ENCODE measurements around the gene CD83.
A peak's percentile ranks its signal among the peaks of the same experiment; 100 is the strongest.

CD83 gene

DNA sequence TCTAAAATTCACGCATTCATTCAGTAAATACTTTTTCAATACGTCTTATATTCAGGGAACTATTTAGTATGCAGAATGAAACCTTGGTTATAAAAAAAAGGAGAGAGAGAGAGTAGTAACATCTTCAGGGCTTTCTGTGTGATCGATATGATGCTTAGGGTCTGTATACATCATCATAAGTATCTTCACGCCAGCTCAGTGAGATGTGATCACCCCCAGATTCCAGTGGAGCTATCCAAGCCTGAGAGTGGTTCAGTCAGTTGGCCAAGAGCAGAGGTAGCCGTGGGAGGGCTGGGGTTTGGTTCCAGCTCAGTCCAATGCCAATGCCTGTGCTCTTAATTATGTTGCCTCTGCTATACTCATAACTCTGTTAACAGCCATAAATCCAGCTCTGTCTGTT, 8.6 kb downstream of the CD83 start:
- DNase-seq: no peak

DNA sequence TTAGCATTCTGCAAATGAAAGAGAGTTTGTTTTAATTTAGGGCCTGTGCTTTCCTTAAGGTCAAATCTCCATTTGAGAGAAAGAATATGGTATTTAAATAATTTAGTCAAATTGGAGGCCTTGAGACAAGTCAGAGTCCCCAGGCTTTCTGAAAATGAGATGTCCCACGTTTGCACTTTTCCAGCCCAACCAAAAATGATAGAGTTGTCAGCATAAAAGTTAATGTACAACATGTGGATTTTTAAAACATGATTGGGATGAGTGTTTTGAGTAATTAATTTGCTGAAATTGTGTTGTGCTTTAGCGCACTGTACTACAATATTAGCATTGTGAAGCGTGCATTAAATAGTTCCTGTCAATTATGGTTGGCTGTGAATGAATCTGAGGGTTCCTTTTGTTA, 10.0 kb downstream of the CD83 start:
- DNase-seq: no peak

DNA sequence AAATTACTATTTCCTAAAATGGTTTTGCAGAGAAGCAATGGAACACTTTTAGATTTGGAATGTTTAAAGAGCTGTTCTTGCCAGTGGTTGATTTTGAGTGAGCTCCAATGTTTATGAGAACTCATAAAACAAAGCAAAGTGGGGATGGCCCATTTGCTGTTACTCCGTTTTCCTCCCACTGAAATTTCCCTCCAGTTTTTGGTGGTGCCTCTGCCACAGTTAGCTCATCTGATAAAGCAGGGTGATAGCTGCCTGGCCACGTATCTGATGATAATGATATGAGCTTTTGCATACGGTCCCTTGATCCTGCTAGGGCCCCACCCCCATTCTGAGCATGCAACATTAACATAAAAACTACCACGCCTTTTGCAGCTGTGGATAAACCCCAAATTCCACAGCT, 10.4 kb downstream of the CD83 start:
- DNase-seq: no peak

DNA sequence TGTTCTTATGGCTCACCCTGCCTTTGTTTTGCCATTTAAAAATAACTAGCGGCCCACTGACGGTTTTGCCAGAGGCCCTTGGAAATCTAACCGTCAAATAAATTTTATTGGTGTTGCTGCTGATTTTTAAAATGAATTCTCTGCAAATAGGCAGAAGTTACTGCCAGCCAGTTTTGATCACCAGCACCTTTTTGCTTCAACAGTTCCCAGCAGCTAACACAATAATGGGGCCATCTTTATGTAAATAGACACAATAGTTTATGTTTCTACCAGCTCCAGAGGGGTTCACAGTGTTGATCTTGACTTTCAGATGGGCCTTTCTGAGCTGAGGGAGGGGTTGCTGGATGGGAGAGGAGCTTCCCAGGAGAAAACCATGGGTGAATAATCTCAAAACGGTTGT, 11.2 kb downstream of the CD83 start:
- DNase-seq: no peak

DNA sequence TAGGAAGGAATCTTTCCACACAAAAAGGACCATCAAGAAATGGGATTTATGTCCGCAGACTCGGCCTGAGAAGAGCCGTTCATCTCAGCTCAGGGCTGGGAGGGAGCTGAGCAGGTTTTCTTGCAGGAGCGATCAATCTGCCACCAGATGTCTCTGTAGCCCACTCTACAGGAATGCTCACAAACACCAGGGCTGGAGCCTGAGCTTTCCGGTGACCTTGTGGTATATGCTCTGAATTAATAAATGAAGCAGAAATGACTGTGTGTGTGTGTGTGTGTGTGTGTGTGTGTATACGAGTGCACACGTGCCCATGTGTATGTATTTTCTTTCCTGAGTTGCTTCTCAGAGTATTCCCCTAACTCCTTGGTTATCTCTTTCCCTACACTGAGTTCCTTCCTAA, 12.0 kb downstream of the CD83 start:
- DNase-seq: peak; percentile 20

DNA sequence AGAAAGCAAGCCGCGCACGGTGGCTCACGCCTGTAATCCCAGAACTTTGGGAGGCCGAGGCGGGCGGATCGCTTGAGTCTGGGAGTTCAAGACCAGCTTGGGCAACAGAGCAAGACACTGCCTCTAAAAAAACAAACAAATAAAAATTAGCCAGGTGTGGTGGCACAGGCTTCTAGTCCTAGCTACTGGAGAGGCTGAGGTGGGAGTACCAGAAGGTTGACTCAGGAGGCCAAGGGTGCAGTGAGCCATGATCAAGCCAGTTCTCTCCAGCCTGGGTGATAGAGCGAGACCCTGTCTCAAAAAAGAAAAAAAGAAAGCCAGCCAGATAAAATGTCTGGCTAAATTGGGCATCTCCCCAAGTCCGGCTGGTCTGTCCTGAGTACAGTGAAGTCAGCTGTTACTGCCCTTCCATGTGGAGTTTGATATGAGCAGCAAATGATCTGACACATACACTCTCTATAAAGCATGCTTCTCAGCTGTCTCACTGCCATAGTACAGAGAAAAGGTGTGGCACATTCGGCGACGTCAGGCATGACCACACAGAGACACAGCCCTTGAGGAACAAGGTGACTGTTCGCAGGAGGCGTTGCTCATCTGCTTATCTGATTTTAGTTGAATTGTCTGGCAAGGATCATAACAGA, 13.0 kb downstream of the CD83 start:
- no peak for DNase-seq

DNA sequence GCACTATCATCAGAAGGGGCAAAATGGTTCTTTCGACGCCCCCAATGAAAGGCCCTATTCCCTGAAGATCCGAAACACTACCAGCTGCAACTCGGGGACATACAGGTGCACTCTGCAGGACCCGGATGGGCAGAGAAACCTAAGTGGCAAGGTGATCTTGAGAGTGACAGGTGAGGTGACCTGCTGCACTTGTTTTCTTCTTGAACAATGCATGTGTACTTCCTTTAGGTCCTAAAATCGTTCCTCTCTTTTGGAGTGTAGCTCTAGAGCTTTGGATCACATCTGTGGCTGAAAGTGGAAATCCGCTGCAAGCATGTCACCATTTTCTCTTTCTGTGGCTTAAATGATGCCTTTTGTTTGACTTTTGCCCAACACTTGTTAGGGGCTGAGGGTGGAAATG, 14.0 kb downstream of the CD83 start:
- DNase-seq: no peak

DNA sequence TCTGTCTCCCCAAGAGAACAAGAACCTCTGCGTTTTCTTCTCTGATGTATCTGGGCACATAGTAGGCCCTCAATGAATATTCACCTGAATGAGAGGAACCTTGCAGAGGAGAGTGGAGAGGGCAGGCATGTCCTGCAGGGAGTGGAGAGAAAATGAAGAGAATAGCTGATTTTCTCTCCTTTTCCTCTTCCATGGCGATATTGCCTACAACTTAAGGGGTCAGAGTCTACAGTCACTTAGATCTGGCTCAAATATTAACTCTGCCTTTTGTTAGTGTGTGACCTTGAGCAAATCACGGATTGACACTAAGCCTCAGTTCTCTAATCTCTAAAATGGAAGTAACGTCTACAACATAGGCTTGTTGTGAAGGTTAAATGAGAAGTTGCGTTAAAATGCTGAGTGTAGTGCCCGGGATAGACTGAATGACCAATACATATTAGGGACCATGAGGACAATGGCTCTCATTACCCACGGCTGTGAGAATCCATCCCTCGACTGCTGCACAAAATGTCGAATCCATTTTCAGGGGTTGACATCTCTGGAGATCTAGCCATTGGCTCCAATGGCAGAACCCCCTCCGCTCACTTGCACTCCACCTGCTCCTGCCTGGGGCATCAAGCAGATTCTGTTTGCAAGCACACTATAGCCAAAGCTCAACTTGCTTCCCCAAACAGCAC, 14.8 kb downstream of the CD83 start:
- no peak for DNase-seq

DNA sequence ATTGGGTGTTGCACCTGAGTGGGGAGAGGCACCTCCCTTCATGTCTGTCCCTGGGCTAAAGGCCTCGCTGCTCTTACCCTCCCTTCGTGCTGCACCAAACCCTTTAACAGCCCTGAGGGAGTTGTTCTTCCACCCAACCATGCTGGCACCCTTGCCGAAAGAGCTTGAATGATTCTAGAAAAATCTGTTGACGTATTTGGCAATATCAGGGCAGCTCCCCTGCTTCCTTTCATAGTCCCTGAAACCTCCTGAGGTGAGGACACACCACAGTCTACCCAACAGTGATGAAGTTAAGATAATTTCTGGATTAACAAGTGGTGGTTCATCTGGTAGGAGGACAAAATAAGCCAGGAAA, 15.3 kb downstream of the CD83 start:
- DNase-seq: no peak

DNA sequence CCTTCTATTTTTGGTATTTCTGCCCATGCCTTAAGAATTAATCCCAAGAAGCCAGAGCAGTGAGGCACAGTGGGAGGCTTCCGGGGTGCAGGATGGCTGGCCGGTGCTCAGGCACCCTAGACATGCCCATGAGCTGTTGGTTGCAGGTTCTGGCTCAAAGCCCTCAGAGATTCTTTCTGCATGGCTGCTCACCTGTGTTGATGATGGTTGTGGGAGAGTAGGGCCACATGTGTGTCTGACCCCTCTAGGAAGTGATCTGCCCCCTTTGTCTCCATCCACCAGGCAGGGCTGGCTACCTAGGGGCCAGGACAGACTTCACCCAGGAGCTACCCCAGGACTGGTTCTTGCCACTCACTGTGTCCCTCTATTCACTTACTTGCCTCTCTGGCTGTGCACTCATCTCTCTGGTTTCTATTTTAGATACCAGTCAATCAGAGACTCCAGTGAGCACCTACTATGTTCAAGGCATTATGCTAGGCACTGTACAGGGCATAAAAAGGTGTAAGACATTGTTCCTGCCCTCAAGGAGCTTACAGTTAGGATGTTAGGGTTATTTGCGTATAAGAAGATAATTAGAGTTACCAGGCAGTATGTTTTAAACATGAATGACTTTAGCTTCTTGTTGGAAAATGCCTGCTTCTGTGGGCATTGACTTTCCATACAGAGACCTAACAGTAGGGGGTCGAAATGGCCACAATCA, 16.8 kb downstream of the CD83 start:
- no peak for DNase-seq

DNA sequence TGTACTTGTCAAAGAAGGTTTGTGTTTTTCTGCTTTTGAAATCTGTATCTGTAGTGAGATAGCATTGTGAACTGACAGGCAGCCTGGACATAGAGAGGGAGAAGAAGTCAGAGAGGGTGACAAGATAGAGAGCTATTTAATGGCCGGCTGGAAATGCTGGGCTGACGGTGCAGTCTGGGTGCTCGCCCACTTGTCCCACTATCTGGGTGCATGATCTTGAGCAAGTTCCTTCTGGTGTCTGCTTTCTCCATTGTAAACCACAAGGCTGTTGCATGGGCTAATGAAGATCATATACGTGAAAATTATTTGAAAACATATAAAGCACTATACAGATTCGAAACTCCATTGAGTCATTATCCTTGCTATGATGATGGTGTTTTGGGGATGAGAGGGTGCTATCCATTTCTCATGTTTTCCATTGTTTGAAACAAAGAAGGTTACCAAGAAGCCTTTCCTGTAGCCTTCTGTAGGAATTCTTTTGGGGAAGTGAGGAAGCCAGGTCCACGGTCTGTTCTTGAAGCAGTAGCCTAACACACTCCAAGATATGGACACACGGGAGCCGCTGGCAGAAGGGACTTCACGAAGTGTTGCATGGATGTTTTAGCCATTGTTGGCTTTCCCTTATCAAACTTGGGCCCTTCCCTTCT, 18.4 kb downstream of the CD83 start:
- DNase-seq: no peak

DNA sequence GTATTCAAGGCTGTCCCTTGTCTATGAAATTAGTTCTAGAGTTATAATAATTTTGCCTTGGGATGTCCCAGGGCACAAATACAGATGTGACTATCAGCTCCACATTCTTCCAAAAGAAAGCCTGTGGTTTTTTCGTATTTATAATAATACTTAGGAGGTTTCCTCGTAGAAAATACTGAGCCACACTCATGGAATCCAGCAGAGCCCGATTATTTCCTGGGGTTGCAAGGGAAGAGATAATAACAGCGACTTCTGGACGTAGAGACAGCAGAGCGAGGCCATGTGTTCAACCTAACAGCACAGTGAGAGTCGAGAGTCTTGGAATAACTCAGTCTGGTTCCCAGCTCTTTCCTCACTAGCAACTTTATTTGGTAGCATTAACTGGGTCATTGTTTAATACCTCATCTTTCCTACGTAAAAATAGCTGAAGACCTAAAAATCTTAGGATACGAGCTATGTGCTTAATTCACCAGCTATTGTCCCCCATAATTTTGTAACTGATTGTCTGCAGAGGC, 21.2 kb downstream of the CD83 start:
- DNase-seq: no peak

DNA sequence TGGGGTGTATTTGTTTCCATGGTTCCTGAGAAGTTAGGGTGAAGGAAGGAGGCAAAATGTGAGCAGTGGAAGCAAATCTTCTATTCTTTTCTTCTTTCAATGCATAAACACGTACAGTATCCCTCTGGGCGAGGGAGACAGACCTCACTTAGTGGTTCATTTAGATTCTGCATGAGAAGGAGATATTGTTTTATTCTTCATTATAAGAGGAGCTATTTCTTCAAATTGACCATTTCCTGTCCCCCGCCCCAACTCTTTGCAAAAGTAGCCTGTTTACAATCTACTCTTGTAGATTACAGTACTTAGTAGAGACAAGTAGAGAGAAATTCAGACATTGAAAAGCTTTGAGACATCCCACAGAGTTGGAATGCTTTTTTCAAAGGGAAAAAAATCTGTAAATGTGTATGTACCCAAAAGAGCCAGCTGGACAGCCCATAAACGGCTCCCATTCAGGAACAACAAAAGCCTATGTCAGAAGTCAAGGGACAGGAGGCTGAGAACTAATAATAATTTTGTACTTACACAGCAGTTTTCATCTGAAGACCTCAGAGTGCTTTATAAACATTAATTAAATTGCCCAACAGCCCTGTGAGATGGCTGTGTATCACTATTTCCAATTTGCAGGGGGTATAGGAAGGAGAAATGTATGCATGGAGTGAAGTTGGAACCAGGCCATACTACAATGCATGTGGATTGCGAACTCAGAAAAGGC, 23.9 kb downstream of the CD83 start:
- no peak for DNase-seq

DNA sequence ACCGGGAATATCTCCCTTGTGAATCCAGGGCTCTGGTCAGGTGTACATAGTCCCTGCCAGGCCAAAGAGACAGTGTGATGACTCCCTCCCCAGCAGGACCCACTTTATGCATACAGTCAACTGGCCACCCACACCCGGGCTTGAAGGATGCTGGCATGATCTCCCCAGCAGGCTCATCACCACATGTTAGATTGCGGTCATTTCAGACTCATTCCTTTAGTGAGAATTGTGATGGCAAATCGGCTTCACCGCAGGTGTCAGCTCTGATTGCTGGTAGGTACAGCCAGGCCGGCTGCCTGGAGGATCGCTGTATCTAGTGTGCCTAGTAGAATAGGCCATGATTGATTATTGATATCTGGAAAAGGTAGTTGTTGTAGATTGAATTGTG, 24.5 kb downstream of the CD83 start:
- no peak for DNase-seq

DNA sequence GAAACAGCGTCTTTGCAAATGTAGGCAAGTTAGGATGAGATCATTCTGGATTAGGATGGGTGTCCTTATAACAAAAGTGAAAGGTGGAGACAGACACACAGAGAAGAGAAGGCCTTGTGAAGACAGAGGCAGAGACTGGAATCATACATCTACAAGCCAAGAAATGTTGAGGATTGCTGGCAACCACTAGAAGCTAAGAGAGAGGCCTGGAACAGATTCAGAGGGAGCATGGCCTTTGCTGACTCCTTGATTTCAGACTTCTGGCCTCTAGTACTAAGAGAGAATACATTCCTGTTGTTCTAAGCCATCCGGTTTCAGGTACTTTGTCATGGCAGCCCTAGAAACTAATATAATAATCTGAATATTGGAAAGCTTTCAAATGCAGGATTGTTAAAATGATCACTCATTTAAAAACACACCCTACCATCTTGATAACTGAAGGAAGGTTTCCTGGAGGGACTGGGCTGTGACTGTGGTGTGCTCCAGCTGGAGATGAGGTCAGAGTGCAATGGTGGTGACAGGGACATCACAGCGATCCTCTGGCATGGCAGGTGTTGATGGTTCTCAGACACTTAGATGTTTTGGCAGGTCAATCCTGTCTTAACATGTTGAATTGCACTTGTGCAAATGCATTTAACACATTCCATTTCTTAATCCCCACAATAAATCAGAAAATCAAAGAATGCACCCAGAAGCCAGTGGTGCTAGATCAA, 25.1 kb downstream of the CD83 start:
- DNase-seq: no peak

DNA sequence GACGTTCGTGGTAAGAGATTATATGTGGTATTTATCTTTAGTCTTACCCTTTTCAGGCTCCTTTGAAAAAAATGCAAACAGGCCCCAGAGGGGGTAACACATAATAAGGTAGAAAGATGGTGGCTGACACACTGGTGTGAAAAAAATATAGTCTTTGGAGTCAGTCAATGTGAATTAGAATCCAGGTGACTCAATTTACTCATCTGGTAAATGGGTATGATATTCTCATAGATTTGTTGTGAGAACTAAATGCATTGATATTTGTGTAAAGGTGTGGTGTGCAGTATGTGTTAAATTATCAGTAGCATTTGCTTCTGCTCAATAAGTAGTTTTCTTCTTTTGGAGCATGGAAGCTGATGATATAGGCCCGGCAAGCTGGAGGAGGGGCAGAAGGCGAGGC, 25.7 kb downstream of the CD83 start:
- DNase-seq: no peak

DNA sequence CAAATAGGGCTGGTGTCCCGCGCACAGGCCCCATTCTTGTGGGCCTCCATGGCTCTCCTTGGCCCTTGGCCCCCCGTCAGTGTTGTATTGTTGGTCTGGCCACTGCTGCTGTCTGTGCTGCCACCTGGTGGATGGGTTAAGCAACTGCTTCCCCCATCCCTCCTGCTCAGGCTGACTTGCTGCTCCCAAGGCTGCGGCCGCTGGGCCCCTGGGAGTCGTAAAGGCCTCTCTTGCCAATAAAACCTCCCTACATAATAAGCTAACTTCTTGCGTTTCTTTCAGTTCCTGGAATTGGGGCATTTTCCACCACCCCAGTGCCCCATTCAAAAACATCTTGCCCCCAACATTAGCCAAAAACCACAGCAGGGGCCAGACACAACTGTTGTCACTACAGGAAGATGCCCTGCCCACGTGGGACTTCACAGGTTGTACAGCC, 27.1 kb downstream of the CD83 start:
- DNase-seq: peak; percentile 74

DNA sequence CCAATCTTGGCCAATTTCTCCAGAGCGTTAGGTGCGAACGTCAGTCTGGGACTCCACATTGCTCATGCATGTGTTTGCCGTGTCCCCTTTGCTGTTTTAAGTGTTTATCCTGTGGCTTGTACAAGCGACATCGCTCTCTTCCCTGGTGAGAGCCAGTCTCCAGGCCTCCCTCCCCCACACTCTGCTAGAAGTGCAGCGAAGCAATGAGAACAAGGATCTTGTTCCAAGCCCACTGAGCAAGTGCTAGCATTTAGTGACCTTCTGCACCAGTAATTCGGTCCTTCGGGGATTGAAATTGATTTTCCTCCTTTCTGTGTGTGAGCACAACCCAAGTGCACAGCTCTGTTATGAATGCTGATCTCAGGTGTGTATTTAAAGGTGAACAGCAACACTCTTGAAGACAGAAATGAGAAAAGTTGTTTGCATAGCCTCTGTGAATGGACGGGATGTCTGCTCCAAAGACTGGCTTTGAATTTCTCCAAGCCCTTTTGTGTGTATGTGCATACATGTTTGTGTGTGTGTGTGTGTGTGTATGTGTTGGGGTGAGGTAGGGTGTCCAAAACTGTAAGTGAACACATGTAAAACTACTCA, 29.0 kb downstream of the CD83 start:
- no peak for DNase-seq

DNA sequence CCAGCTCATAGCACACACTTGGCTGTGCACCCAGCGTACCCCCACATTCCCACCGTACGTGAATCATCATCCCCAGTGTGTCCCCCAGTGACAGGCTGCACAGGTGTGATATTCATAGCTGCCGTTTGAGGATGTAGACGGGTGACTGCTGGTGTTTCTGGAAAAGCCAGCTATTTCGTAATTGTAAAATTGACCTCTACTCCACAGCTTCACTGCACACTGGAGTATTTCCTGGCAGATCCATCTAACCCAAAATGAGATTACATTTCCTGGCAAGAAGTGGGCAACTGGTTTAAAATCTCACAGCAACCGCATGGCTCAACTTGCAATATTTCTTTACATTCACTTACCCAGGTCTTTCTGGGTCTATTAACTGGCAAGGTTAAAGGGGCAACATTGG, 30.3 kb downstream of the CD83 start:
- peak; percentile 20 for DNase-seq

DNA sequence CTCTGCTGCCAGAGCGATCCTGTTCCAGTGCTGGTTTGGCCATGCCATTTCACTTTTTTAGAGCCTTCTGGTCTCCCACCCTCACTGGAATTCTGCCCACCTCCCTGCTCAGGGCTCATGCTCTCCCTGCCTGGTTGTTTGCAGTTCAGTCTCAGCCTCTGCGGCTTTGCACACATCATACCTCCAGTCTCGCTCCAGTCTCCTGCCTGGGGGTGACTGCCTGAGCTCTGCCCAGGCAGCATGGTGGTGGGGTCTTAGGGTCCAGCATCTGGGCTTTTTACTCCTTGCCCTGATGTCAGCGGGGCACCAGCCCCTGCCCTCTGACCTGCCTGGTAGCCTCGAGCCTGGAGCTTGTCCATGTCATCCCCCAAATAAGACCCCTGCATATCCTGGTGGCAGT, 30.9 kb downstream of the CD83 start:
- no peak for DNase-seq

DNA sequence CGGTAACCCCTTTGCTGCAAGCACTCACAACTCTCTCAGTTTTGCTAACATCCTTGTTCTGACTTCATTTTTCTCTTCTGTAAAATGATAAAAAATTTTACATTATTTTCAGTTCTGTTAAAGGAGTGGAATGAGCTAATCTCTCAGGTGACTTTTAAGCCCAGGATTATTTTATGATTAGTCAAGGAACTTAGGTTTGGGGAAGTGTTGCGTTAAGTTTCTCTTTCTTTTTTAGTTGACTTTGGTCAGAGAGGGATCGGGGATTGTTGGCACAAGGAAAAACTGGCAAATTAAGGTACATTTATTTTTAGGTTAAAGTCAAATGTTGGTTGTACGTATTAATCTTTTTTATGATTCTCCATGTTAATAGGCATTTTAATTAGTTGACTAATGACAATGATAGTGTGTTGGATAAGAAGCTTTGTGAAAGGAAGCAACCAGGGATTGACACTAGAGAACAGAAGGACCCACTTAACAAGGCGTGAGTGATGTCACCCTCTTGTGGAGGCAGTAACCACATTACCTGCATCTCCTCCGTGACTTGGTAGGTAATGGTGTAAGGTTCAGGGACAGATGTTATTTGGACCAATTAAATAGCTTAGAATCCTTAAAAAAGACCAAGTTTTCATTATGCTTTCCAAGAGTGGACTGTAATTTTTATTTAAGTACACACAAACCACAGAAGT, 31.6 kb downstream of the CD83 start:
- peak; percentile 61 for DNase-seq

Data from MV-4-11 (cell line).